ENCODE data around the gene RNF133.
"Not testable (repeated sequence)": the region's sequence is repeated elsewhere in the genome, so short reads cannot be mapped to it uniquely, and the experiment has no call there.

Gene RNF133

GRCh38 chr7:122709930-122710646, 11.2 kb upstream of the RNF133 start:
- H3K4me3 ChIP-seq (ENCODE audit: low read length): no peak overlapping the region
- no peak for TF ChIP-seq ZNF274 (IDR thresholded peaks at IDR 0.05; ENCODE audit: low read depth, low read length)

GRCh38 chr7:122706836-122707235, 7.9 kb upstream of the RNF133 start:
- H3K4me3 ChIP-seq (ENCODE audit: low read length): no peak overlapping the region
- TF ChIP-seq ZNF274 (IDR thresholded peaks at IDR 0.05; ENCODE audit: low read depth, low read length): no peak

- H3K4me3 ChIP-seq (ENCODE audit: low read length): no peak within 1 kb of the TSS
- TF ChIP-seq ZNF274 (IDR thresholded peaks at IDR 0.05; ENCODE audit: low read depth, low read length): no peak
Measured at GRCh38 chr7:122702872-122703510, 4.1 kb upstream of the RNF133 start, which contains the start of gene RNF148. TSS of gene RNF148 (minus strand) at chr7:122702922. CDS start at chr7:122702750, 172 bp downstream.

- no peak for TF ChIP-seq ZNF274 (IDR thresholded peaks at IDR 0.05; ENCODE audit: low read depth, low read length)
- H3K4me3 ChIP-seq (ENCODE audit: low read length): no peak overlapping the region
Measured at GRCh38 chr7:122695816-122696215, 3.1 kb downstream of the RNF133 start.

GRCh38 chr7:122694697-122695096, 4.2 kb downstream of the RNF133 start:
- H3K4me3 ChIP-seq (ENCODE audit: low read length): no peak overlapping the region
- TF ChIP-seq ZNF274 (IDR thresholded peaks at IDR 0.05; ENCODE audit: low read depth, low read length): no peak

GRCh38 chr7:122692769-122693309, 6.1 kb downstream of the RNF133 start:
- TF ChIP-seq ZNF274 (IDR thresholded peaks at IDR 0.05; ENCODE audit: low read depth, low read length): no peak
- H3K4me3 ChIP-seq (ENCODE audit: low read length): no peak overlapping the region

GRCh38 chr7:122691569-122692235, 7.2 kb downstream of the RNF133 start:
- H3K4me3 ChIP-seq (ENCODE audit: low read length): no peak overlapping the region
- TF ChIP-seq ZNF274 (IDR thresholded peaks at IDR 0.05; ENCODE audit: low read depth, low read length): no peak

GRCh38 chr7:122689346-122690109, 9.4 kb downstream of the RNF133 start:
- no peak for TF ChIP-seq ZNF274 (IDR thresholded peaks at IDR 0.05; ENCODE audit: low read depth, low read length)
- H3K4me3 ChIP-seq (ENCODE audit: low read length): no peak overlapping the region

GRCh38 chr7:122688400-122688998, 10.4 kb downstream of the RNF133 start:
- TF ChIP-seq ZNF274 (IDR thresholded peaks at IDR 0.05; ENCODE audit: low read depth, low read length): no peak
- no peak overlapping the region for H3K4me3 ChIP-seq (ENCODE audit: low read length)

GRCh38 chr7:122686360-122686878, 12.5 kb downstream of the RNF133 start:
- H3K4me3 ChIP-seq (ENCODE audit: low read length): no peak overlapping the region

GRCh38 chr7:122684504-122684903, 14.4 kb downstream of the RNF133 start:
- TF ChIP-seq ZNF274 (IDR thresholded peaks at IDR 0.05; ENCODE audit: low read depth, low read length): no peak

More at GRCh38 chr7:122686360-122686878, 12.5 kb downstream of the RNF133 start:
- no peak for TF ChIP-seq ZNF274 (IDR thresholded peaks at IDR 0.05; ENCODE audit: low read depth, low read length)

GRCh38 chr7:122682815-122683550, 15.9 kb downstream of the RNF133 start:
- H3K4me3 ChIP-seq (ENCODE audit: low read length): no peak overlapping the region
- TF ChIP-seq ZNF274 (IDR thresholded peaks at IDR 0.05; ENCODE audit: low read depth, low read length): no peak

More at GRCh38 chr7:122684504-122684903, 14.4 kb downstream of the RNF133 start:
- H3K4me3 ChIP-seq (ENCODE audit: low read length): no peak overlapping the region

GRCh38 chr7:122681186-122681585, 17.7 kb downstream of the RNF133 start:
- H3K4me3 ChIP-seq (ENCODE audit: low read length): not testable (repeated sequence)

Measured in GM08714 (cell line).